Thyroid gland (tissue), 4 donors: ENCODE results near the gene DDX51. TPM values are rescaled to one million over a fixed set of nuclear protein-coding genes. Genes with fewer than 3 reads are reported as not detected.

Source experiments
- DNase-seq, 2 donors: peaks; one replicate each; pipeline ENCODE4 v3.0.0-alpha.2; 2019
- H3K27ac ChIP-seq, 3 donors: fragments of 200-600 bp; sonication (generic); 1 replicate in 2 of 3; 2 replicates in 1 of 3; pipeline ENCODE4 v1.5.1; 2016 to 2019; ENCODE audit warnings: mild to moderate bottlenecking in 1 of 3, moderate library complexity in 1 of 3
- H3K27me3 ChIP-seq: fragments of 200-600 bp; sonication (generic); one replicate; pipeline ENCODE4 v1.5.1; 2019
- H3K36me3 ChIP-seq, 2 donors: fragments of 200-600 bp; sonication (generic); one replicate each; pipeline ENCODE4 v1.5.1; 2016 to 2019
- H3K4me1 ChIP-seq, 2 donors: fragments of 200-600 bp; sonication (generic); one replicate each; pipeline ENCODE4 v1.5.1; 2017 to 2019
- H3K4me3 ChIP-seq, 3 donors: fragments of 200-600 bp; sonication (generic); replicated peaks in 1 of 3; 1 replicate in 2 of 3; 2 replicates in 1 of 3; pipeline ENCODE4 v1.5.1; 2016; ENCODE audit warnings: mild to moderate bottlenecking in 1 of 3
- H3K9me3 ChIP-seq: fragments of 200-600 bp; sonication (generic); one replicate; pipeline ENCODE4 v1.5.1; 2017
- POLR2A ChIP-seq, 2 donors: fragments of 450-650 bp; IDR thresholded peaks; one replicate each; pipeline ENCODE4 v1.6.1; 2017; ENCODE audit warnings: antibody characterized with exemption in 2 of 2, mild to moderate bottlenecking in 2 of 2, moderate library complexity in 1 of 2
- WGBS, 2 donors: methylation state at CpG; one replicate each; pipeline ENCODE4 v1.1.5; 2017; 5-methylcytosine and 5-hydroxymethylcytosine counted together
- intact Hi-C: fragments of 100-400 bp; cut with DNase I; formaldehyde crosslinking; loops from one replicate; pipeline ENCODE4 v1.15.1; 2023
- small RNA-seq: library from RNA; depleted of rRNA; stranded (forward); fragments of <200 nt; gene quantifications from one replicate; pipeline ENCODE3, GENCODE V24; 2016
- total RNA-seq, 4 donors: library from RNA; depleted of rRNA; stranded (reverse); fragments of >200 nt; gene quantifications; one replicate each; pipeline ENCODE4 v1.2.3, GENCODE V29; 2016

The DDX51 gene
- total RNA-seq, 4 donors from 2014 or later = 11.2 to 23.1 (median 13.7) TPM

DNA sequence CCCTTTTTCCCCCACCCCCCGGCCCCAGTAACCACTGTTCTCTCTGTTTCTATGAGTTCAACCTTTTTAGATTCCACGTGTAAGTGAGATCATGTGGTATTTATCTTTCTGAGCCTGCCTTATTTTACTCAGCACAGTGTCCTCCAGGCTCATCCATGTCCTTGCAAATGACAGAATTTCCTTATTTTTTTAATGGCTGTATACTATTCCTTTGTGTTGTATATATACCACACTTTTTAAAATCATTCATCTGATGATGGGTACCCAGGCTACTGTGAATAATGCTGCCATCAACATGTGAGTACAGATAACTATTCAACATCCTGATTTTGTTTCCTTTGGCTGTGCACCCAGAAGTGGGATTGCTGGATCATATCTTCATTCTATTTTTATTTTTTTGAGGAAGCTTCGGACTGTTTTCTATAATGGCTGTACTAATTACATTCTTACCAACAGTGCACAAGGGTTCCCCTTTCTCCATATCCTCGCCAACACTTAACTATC lies 54.7 kb downstream of the DDX51 start:
- WGBS, 2 donors = 86 to 91% methylated on average over 4 of the region's 4 CpGs
- intact Hi-C loops = loop anchor here (10.0 kb wide), 2 partner anchors 55 to 135 kb away; partner anchors contain the start of genes DDX51 and NOC4L
- Histone ChIP-seq H3K27ac (no peak overlapping the region), H3K9me3 (no peaks in the 10 kb centered on the region), H3K36me3 (peaks cover 0 to 7% of the 10 kb centered on the region in 2 donors), H3K4me3 (no peak overlapping the region), H3K27me3 (no peaks in the 10 kb centered on the region), H3K4me1 (peaks cover 7 to 9% of the 10 kb centered on the region in 2 donors)
- DNase-seq = no peak
- no peak for TF ChIP-seq POLR2A (IDR thresholded peaks at IDR 0.05)

Small RNA genes lying within 50 kb of the gene (small RNA-seq; reads per million reads assigned to genes)
- not detected for gene AC138466.3

Other genes with a start within 250 kb of the DDX51 start
- 10 to 100 TPM; 21.1 to 27.7 (median 21.7) TPM for gene ULK1, start 249.7 kb downstream of the DDX51 start, total RNA-seq
- 10 to 100 TPM; 10.9 to 23.6 (median 16.4) TPM for gene PUS1, start 215.0 kb downstream of the DDX51 start, total RNA-seq
- gene EP400, start 194.4 kb downstream of the DDX51 start, total RNA-seq = 10 to 100 TPM; 22.1 to 51.8 (median 25.4) TPM
- gene NOC4L, start 138 bp upstream of the DDX51 start, total RNA-seq = 10 to 100 TPM in 2 of 4 donors, 1 to 10 TPM in 2; 9.3 to 22.4 (median 10.1) TPM
- 10 to 100 TPM in 2 of 4 donors, 1 to 10 TPM in 2; 2.2 to 29.2 (median 15.9) TPM for gene GALNT9, start 185.3 kb upstream of the DDX51 start, total RNA-seq